AG08396 (cell line): ENCODE results near the gene CPLANE2.
"Not testable (repeated sequence)": the region's sequence is repeated elsewhere in the genome, so short reads cannot be mapped to it uniquely, and the experiment has no call there.

Experiments
- DNase-seq: peaks from one replicate; pipeline ENCODE4 v3.0.0; 2012; ENCODE audit warnings: low spot score, mixed read lengths

CPLANE2 gene

GRCh38 chr1:16248603-16249516 lies 11.9 kb upstream of the CPLANE2 start:
- peak; percentile 52 for DNase-seq

GRCh38 chr1:16248007-16248436 lies 11.0 kb upstream of the CPLANE2 start:
- no peak for DNase-seq

GRCh38 chr1:16247441-16247840 lies 10.5 kb upstream of the CPLANE2 start:
- no peak for DNase-seq

DNA sequence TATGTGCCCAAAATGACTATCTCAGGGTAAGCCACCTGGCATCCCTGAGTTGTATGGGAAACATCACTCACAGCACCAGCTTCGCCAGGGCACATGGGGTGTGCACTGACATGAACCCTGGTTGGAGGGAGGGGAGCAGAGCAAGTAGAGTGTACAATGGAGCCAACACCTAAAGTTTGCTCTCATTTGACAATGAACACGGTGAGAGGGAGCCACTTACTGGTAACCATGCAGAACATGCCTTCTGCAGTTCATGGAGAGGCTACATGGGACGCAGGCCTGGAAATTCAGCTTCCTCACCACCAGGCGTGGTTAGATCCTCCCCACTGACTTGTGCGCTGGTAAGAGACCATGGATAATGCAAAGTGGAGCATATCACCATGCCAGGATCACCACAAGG lies 10.0 kb upstream of the CPLANE2 start:
- DNase-seq, result no peak

GRCh38 chr1:16246239-16246638 lies 9.3 kb upstream of the CPLANE2 start:
- not testable (repeated sequence) for DNase-seq

GRCh38 chr1:16245476-16246196 lies 8.7 kb upstream of the CPLANE2 start:
- DNase-seq, result no peak

GRCh38 chr1:16244650-16245285 lies 7.8 kb upstream of the CPLANE2 start:
- DNase-seq, result no peak

GRCh38 chr1:16243936-16244649 lies 7.1 kb upstream of the CPLANE2 start:
- DNase-seq, result peak; percentile 77

DNA sequence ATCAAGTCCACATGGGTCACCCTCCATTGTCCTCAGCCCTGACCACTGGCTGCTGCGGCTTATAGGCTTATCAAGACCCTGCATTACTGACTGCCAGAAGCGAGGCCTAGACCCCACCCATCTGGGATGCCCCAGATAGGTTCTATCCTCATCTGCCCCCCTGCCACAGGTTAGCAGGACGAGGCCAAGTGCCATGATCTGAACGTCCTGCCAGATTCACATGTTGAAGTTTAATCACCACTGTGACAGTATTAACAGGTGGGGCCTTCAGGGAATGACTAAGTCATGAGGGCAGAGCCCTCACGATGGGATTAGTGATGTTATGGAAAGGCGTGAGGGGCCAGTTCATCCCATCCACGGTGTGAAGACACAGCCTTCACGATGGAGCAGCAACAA lies 6.2 kb upstream of the CPLANE2 start:
- DNase-seq, result no peak

GRCh38 chr1:16242556-16243214 lies 5.7 kb upstream of the CPLANE2 start:
- DNase-seq, result no peak

GRCh38 chr1:16241221-16241708 lies 4.3 kb upstream of the CPLANE2 start:
- DNase-seq, result no peak

GRCh38 chr1:16239972-16240491 lies 3.0 kb upstream of the CPLANE2 start:
- DNase-seq, result no peak

DNA sequence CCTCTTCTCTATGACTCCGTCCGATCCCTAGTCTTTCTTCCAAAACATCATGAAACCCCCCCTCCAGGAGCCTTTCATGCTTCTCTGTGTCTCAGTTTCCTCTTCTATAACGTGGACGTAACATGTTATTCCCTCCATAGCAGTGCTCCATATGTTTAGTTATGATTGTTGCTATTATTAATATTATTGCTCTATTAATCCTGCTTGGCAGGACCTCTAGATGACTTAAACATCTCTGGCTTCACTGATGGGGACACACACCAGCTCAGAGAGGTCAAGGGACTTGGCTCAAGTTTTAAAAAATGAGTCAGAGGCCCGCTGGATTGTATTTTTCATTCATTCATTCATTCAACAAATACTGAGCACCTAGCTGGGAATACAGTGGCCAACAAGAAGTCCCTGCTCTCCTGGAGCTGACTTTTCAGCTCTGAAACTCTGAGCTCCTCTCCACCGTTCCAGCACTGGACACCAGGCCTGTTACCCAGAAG lies 404 bp upstream of the CPLANE2 start:
- peak; percentile 48 for DNase-seq

DNA sequence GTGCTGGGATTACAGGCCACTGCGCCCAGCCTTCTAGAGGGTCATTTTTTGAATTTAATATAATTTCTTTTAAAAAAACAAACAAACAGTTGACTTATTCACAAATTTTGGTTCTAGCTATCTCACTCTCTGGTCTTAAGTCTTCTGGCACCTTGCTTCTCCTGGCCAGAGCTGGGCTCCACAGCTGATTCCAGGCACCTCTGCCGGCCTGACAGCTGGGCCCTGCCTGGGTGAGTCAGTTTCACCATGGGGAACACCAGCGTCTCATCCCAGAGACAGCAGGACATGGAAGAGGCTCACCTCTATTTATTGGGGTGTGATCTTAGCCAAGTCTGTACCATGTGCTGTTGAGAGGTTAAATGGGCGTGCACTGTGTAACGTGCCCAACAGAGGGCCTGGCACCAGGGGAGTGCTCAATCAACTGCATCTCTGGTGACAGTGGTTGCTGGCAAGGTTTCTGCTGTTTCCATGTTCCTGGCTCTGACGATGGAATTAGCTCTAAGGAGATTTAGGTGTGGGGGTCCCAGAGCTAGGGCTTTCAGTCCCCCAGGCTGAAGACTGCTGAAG lies 956 bp downstream of the CPLANE2 start:
- DNase-seq, result peak; percentile 57

DNA sequence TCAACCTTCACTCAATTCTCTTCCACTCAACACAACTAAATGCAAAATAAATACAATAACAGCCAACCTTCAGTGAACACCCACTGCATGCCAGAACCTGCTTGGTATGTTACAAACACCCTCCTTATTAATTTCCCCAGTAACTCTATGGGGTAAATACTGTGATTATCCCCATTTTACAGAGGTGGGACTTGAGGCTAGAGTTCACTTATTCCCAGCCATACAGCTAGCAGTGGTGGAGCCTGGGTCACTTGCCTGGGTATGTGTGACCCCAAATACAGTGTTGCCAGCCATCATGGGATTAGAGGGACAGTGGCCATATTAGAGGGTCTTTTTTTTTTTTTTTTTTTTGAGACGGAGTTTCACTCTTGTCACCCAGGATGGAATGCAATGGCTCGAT lies 1.6 kb downstream of the CPLANE2 start:
- DNase-seq, result no peak

DNA sequence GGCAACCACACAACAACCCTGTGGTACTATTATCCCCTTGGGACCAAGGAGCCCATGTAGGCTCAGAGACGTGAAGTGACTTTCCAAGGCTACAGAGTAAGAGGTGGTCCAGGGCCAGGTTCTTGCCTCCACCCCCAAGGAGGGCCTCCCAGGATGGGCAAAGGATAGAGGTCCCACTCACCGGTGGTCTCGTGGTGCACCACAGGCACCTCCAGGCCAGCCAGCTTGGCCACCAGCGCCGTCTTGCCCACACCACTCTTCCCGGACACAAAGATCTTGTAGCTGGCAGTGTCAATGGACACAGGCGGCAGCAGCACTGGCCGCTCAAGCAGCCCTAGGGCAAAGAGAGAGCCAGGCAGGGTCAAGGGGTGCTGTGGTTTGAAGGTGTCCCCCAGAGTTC lies 3.6 kb downstream of the CPLANE2 start:
- DNase-seq, result no peak

DNA sequence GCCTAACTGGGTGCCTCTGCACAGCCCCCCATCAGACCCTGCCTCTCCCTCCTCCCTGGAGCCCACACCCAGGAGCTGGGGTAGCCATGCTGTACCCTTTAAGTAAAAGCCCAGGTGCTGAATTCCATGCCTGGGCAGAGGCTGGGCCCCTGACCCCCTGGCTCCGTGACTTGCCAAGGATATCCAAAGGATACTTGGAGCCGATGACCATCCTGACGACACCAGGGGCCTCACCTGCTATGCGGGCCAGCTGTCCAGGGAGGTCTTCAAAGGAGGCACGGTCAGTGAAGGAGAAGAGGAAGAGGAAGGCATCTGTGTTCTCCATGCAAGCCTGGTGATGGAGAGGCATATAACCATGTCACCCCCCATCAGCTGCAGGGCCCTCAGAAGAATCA lies 4.7 kb downstream of the CPLANE2 start:
- DNase-seq, result no peak

- no peak for DNase-seq
These were observed 5.4 kb downstream of the CPLANE2 start for GRCh38 chr1:16231331-16232315.

- no peak for DNase-seq
These were observed 6.2 kb downstream of the CPLANE2 start for GRCh38 chr1:16230744-16231143.
